HG02981 (cell line): ENCODE measurements around the gene CNTFR.

Experiments
- ATAC-seq: cut with Tn5 transposase; IDR thresholded peaks from one replicate; pipeline ENCODE4 v1.9.1; 2021; ENCODE audit warnings: mild to moderate bottlenecking, moderate library complexity; ENCODE audit not compliant: unreplicated experiment

CNTFR gene

DNA sequence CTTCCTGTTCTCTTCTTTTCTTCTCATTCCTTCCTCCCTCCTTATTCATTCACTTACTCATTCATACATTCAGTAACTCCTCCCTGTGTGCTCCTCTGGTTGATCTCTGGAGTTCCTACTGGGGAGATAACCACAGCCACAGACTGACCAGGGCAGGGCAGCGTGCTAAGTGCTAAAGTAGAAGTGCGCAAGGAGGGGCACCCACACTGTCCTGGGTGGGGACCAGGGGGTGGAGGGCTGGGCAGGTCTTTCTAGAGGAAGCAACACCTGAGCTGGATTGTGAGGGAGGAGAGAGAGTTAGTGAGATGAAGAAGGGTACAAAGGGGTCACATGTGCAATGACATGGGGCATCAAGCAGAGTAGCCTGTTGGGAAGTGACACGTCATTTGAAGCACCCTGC, 80.6 kb downstream of the CNTFR start:
- no peak for ATAC-seq

DNA sequence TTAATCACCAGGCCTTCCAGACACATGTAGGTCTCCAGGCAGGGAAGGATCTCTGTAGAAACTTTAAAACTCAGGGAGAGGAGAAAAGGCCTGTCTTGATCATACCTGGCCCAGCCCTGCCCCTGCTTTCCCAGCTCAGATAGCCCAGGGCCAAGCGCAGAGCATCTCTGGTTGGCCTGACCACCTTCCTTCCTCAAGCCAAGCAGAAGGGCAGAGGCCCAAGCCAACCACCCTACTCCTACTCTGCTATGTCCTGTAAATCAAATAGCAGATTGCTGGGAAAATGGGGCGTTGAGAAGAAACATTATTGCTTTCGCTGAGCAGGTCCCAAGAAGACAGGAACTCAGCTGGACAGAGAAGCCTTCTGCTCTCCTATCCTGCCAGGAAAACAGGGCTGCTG, 81.1 kb downstream of the CNTFR start:
- no peak for ATAC-seq

DNA sequence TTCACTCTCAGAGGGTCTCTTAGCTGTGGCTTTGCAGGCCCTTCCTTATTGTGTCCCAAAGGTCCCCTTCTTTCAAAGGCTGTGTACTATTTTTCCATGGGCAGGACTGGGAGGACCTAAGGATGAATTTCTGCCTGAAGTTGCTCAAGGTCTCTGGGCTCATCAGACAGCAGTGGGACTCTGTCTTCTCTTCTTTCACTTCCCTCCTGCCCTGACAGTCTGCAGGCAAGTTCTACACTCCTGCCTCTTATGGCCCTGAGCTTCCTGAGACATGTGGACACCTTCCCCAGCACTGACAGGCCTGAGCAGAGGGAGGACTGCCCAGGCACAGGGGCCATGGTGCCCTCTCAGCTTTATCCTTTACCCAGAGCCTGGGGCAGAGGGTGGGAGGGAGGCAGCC, 81.6 kb downstream of the CNTFR start:
- ATAC-seq = no peak

DNA sequence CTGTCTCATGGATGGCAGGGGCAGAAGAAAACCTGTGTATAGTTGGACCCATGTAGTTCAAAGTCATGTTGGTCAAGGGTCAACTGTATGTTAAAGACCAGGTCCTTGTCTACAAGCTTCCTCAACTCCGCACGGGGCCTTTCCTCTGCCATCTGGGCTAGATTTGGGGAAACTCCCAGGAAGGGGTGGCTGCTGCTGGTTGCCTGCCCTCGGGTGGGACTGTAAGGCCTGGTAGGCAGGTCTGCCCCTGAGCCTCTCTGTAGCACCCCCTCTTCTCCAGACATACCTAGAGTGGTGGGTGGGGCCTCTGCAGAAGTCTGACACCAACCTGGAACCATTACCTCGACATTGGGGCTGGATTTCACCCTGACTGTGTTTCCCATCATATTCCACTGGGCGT, 82.0 kb downstream of the CNTFR start:
- no peak for ATAC-seq

DNA sequence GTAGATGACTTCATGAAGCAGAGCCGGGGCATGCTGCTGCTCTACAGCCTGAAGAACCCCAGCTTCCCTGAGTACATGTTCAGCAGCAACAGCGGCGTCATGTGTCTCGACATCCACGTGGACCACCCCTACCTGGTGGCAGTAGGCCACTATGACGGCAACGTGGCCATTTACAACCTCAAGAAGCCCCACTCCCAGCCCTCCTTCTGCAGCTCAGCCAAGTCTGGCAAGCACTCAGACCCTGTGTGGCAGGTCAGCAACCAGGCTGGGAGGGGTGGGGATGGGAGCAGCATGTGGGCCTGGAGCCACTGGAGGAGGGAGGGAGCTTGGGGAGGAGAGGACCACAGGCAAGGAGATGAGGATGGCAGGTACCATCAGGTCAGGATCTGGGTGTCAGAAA, 82.9 kb downstream of the CNTFR start:
- ATAC-seq = no peak

DNA sequence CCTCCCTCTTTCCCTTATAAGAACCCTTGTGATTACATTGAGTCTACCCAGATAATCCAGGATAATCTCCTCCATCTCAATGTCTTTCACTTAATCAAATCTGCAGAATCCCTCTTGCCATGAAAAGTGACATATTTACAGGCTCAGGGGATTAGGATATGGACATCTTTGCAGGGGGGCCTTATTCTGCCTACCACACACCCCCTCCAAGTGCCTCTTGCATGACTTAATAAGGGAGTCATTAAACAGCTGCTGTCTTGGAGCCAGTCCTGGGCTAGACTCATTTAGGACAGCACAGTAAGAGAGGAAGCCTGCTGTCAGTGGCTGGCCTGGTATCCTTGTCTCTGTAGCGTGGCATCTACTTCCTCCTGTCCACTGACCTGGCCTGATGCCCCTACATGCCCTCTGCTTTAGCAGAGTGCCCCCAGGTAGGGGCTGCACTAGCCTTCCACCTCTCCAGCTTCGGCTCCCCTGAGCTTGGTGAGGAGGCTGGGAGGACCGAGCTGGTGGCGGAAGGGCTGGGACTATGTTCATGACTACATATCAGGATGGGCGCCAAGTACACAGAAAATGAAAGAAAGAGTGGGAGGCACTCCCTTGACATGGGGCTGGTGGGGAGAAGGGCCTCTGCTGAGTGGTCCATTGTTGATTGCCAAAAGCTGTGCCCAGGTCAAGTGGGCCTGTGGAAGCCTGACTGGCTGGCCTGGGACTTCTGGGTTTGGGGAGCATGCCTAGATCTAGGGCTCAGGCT, 84.0 kb downstream of the CNTFR start:
- ATAC-seq = no peak

DNA sequence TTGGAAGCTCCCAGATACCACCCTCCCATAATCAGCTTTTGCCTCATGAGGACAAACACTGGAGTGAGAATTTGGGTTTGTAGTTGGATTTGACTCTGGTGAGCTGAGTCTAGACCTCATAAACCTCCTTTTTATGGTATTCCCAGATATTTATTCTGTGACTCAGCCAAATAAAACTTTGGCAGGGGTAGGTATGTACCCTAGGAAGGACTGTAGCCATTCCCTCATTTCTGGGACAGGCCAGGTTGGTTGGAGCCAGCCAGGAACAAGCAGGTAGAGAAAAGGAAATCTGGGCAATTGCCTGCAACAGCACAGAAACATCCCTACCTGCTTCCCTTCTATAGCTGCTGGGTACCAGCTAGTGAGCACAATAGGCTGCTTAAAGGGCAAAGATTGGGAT, 86.1 kb downstream of the CNTFR start:
- no peak for ATAC-seq

DNA sequence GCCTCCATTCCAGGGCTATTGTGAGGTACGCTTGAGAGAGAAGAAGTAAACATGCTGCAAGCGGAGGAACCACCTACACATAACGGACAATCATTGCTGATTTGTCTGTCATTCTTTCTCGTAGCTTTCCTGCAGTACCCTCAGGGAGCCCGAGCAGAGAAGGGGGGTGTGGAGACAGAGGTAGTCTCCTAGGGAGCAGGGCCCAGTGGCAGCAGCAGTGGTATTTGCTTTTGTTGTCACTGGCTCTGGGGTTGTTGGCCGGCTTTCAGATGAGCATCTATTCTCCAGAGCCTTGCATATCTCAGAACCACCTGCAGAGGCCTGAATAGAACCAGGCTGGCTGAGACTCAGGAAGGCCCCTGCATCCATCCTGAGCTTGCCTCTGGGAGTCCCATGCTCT, 86.6 kb downstream of the CNTFR start:
- ATAC-seq = no peak

DNA sequence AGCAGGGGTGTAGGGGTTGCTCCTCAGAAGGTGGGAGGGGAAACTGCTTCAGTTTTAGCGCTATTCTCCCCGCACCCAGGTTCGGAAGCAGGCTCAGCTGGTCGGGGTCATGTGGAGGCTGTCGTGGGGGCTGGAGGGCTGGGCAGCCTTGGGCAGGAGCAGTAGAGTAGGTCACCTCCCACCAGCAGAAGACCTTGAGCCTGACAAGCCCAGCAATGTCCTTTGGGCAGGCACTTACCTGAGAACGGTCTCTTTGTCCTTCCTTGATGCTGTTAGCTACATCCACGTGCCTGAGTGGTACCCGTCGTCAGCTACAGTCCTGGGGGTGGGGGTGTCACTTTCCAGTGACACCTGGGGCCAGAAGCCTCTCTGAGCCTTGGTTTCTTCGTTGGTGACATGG, 87.1 kb downstream of the CNTFR start:
- no peak for ATAC-seq

DNA sequence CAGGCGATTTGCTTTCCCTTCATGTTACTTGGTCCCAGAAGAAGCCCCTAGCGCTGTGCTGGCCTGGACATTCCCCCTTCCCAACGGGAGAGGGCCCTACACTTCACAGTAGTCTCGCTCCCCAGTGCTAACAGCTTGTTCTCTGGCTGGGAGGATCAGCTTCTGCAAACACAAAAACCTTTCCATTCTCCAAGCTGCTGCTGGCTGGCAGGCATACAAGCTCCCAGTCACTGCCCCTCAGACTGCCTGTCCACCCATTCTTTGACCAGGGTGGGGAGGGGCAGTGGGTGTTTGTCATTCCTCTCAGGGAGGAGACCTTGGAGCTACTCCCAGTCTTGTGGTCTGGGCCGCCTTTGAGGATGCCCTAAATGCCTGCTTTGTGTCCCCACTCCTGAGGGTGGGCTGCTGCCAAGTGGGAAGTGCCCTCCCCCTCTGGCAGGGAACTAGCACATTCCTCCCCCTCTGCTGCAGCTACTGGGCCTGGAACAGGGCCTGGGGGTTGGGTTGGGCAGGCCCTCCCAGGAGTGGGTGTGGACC, 87.6 kb downstream of the CNTFR start:
- ATAC-seq = no peak
